WTC11 (cell line): ENCODE data around the gene CLDND2. TPM values are rescaled to one million over a fixed set of nuclear protein-coding genes. Genes with fewer than 3 reads are reported as not detected.

Source experiments
- ATAC-seq: fragments of 200-7000 bp; cut with Tn5 transposase; 2 replicates; pipeline ENCODE4 v1.10.0; 2021; ENCODE audit warnings: mild to moderate bottlenecking, moderate library complexity
- CTCF ChIA-PET: fragments of 300-600 bp; sonication (Branson Sonifier 250); formaldehyde crosslinking; loops from one replicate; lab custom pipeline; 2021; ENCODE audit warnings: antibody characterized with exemption; lab: Charles Lee
- POLR2A ChIA-PET: fragments of 350-600 bp; sonication (Branson Sonifier 250); formaldehyde crosslinking; loops from one replicate; lab custom pipeline; 2021; ENCODE audit warnings: antibody characterized with exemption; lab: Charles Lee
- DNase-seq: peaks from one replicate; pipeline ENCODE4 v3.0.0; 2021; ENCODE audit warnings: low spot score
- H3K27ac Mint-ChIP-seq: 2 replicates; pipeline ENCODE4 v1.8.0; 2021; ENCODE audit warnings: mixed read lengths
- H3K27me3 Mint-ChIP-seq: 2 replicates; pipeline ENCODE4 v1.8.0; 2021; ENCODE audit warnings: low read depth, mild to moderate bottlenecking, moderate library complexity, mixed read lengths
- H3K36me3 Mint-ChIP-seq: 2 replicates; pipeline ENCODE4 v1.8.0; 2021; ENCODE audit warnings: mixed read lengths
- H3K4me1 Mint-ChIP-seq: 2 replicates; pipeline ENCODE4 v1.8.0; 2022; ENCODE audit warnings: mixed read lengths
- H3K4me3 Mint-ChIP-seq: 2 replicates; pipeline ENCODE4 v1.8.0; 2021; ENCODE audit warnings: mild to moderate bottlenecking, moderate library complexity, mixed read lengths
- H3K9me3 Mint-ChIP-seq: 2 replicates; pipeline ENCODE4 v1.8.0; 2021; ENCODE audit warnings: mixed read lengths
- EMX1 ChIP-seq: fragments of 250-450 bp; sonication (Bioruptor Pico); IDR thresholded peaks from 2 replicates; pipeline ENCODE4 v1.8.0; 2021; ENCODE audit warnings: mild to moderate bottlenecking
- FOXP1 ChIP-seq: sonication (generic); formaldehyde crosslinking; IDR thresholded peaks from 2 replicates; pipeline ENCODE4 v1.8.0; 2022; ENCODE audit warnings: missing genetic modification reagents, mild to moderate bottlenecking, moderate library complexity, borderline replicate concordance
- GRHL2 ChIP-seq: fragments of 250-450 bp; sonication (Bioruptor Pico); IDR thresholded peaks from 2 replicates; pipeline ENCODE4 v1.8.0; 2022; ENCODE audit warnings: mild to moderate bottlenecking, moderate library complexity; ENCODE audit not compliant: insufficient replicate concordance, severe bottlenecking
- HMGA2 ChIP-seq: fragments of 250-450 bp; sonication (Bioruptor Pico); IDR thresholded peaks from 2 replicates; pipeline ENCODE4 v1.4.0; 2021; ENCODE audit warnings: mild to moderate bottlenecking, moderate library complexity
- IRF2 ChIP-seq: sonication (generic); formaldehyde crosslinking; IDR thresholded peaks from 2 replicates; pipeline ENCODE4 v1.8.0; 2022; ENCODE audit warnings: low read depth, missing genetic modification reagents, borderline replicate concordance
- JUN ChIP-seq: sonication (generic); formaldehyde crosslinking; IDR thresholded peaks from 2 replicates; pipeline ENCODE4 v1.8.0; 2023; ENCODE audit warnings: mild to moderate bottlenecking, missing genetic modification reagents
- KAT7 ChIP-seq: sonication (generic); formaldehyde crosslinking; IDR thresholded peaks from 2 replicates; pipeline ENCODE4 v1.8.1; 2023; ENCODE audit warnings: missing genetic modification reagents, mild to moderate bottlenecking, borderline replicate concordance
- NFATC4 ChIP-seq: fragments of 250-450 bp; sonication (Bioruptor Pico); IDR thresholded peaks from 2 replicates; pipeline ENCODE4 v1.9.0; 2021; ENCODE audit warnings: mild to moderate bottlenecking
- NFE2L1 ChIP-seq: sonication (generic); formaldehyde crosslinking; IDR thresholded peaks from 2 replicates; pipeline ENCODE4 v1.8.1; 2023; ENCODE audit warnings: missing genetic modification reagents
- SMAD4 ChIP-seq: sonication (generic); formaldehyde crosslinking; IDR thresholded peaks from 2 replicates; pipeline ENCODE4 v1.8.0; 2022; ENCODE audit warnings: mild to moderate bottlenecking, missing genetic modification reagents
- TEAD1 ChIP-seq: sonication (generic); formaldehyde crosslinking; IDR thresholded peaks from 2 replicates; pipeline ENCODE4 v1.8.0; 2022; ENCODE audit warnings: mild to moderate bottlenecking, missing genetic modification reagents
- ZNF396 ChIP-seq: fragments of 250-450 bp; sonication (Bioruptor Pico); IDR thresholded peaks from 2 replicates; pipeline ENCODE4 v1.8.0; 2021; ENCODE audit warnings: mild to moderate bottlenecking, moderate library complexity, borderline replicate concordance
- ZNF416 ChIP-seq: fragments of 250-450 bp; sonication (Bioruptor Pico); IDR thresholded peaks from 2 replicates; pipeline ENCODE4 v1.9.0; 2021; ENCODE audit warnings: mild to moderate bottlenecking, inconsistent platforms
- ZNF423 ChIP-seq: fragments of 250-450 bp; sonication (Bioruptor Pico); IDR thresholded peaks from 2 replicates; pipeline ENCODE4 v2.1.2; 2022; ENCODE audit warnings: mild to moderate bottlenecking, moderate library complexity
- total RNA-seq: library from RNA; stranded (reverse); gene quantifications from 3 replicates; pipeline ENCODE4 v1.2.3, GENCODE V29; 2021
- TF ChIP-seq, protein P1 (sequence below): fragments of 250-450 bp; sonication (Bioruptor Pico); IDR thresholded peaks from 2 replicates; pipeline ENCODE4 v2.1.2; 2022; ENCODE audit warnings: mild to moderate bottlenecking, moderate library complexity
- TF ChIP-seq, protein P2 (sequence below): sonication (generic); formaldehyde crosslinking; conservative IDR thresholded peaks from 2 replicates; pipeline ENCODE4 v1.8.1; 2023; ENCODE audit warnings: mild to moderate bottlenecking, low read depth, missing genetic modification reagents, moderate library complexity
- TF ChIP-seq, protein P3 (sequence below): sonication (generic); formaldehyde crosslinking; IDR thresholded peaks from 2 replicates; pipeline ENCODE4 v1.8.0; 2023; ENCODE audit warnings: missing genetic modification reagents, mild to moderate bottlenecking, borderline replicate concordance
- TF ChIP-seq, protein P4 (sequence below): sonication (generic); formaldehyde crosslinking; IDR thresholded peaks from 2 replicates; pipeline ENCODE4 v1.8.1; 2023; ENCODE audit warnings: mild to moderate bottlenecking, missing genetic modification reagents, moderate library complexity
- TF ChIP-seq, protein P5 (sequence below): sonication (generic); formaldehyde crosslinking; IDR thresholded peaks from 2 replicates; pipeline ENCODE4 v1.8.1; 2023; ENCODE audit warnings: mild to moderate bottlenecking, missing genetic modification reagents

The CLDND2 gene
- total RNA-seq, 1 experiment from 2014 or later = 1.7 TPM

DNA sequence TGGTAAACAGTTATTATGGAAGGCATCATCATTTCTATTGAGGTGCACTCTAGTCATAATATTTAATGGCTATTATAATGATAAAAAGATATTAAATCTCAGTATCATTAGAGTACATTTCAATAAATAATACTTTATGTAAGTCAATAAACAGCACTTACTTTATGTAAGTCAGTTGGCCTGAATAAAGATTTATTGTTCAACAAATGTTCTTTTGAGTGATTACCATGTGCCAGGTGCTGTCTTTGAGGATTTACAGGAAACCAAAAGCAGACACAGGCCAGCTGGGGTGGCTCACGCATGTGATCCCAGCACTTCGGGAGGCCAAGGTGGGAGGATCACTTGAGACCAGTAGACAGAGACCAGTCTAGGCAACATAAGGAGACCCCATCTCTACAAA lies 8.6 kb upstream of the CLDND2 start:
- TF ChIP-seq, protein P1, sequence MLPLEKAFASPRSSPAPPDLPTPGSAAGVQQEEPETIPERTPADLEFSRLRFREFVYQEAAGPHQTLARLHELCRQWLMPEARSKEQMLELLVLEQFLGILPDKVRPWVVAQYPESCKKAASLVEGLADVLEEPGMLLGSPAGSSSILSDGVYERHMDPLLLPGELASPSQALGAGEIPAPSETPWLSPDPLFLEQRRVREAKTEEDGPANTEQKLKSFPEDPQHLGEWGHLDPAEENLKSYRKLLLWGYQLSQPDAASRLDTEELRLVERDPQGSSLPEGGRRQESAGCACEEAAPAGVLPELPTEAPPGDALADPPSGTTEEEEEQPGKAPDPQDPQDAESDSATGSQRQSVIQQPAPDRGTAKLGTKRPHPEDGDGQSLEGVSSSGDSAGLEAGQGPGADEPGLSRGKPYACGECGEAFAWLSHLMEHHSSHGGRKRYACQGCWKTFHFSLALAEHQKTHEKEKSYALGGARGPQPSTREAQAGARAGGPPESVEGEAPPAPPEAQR (CRISPR knock-in tag) = no peak
- TF ChIP-seq NFE2L1 (no peak), SMAD4 (CRISPR knock-in tag) (no peak), EMX1 (no peak), ZNF396 (CRISPR knock-in tag) (no peak), HMGA2 (CRISPR knock-in tag) (no peak), JUN (CRISPR knock-in tag) (no peak), IRF2 (CRISPR knock-in tag) (no peak), NFATC4 (CRISPR knock-in tag) (no peak)
- TF ChIP-seq, protein P2, sequence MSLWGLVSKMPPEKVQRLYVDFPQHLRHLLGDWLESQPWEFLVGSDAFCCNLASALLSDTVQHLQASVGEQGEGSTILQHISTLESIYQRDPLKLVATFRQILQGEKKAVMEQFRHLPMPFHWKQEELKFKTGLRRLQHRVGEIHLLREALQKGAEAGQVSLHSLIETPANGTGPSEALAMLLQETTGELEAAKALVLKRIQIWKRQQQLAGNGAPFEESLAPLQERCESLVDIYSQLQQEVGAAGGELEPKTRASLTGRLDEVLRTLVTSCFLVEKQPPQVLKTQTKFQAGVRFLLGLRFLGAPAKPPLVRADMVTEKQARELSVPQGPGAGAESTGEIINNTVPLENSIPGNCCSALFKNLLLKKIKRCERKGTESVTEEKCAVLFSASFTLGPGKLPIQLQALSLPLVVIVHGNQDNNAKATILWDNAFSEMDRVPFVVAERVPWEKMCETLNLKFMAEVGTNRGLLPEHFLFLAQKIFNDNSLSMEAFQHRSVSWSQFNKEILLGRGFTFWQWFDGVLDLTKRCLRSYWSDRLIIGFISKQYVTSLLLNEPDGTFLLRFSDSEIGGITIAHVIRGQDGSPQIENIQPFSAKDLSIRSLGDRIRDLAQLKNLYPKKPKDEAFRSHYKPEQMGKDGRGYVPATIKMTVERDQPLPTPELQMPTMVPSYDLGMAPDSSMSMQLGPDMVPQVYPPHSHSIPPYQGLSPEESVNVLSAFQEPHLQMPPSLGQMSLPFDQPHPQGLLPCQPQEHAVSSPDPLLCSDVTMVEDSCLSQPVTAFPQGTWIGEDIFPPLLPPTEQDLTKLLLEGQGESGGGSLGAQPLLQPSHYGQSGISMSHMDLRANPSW (CRISPR knock-in tag) = no peak
- TF ChIP-seq, protein P3, sequence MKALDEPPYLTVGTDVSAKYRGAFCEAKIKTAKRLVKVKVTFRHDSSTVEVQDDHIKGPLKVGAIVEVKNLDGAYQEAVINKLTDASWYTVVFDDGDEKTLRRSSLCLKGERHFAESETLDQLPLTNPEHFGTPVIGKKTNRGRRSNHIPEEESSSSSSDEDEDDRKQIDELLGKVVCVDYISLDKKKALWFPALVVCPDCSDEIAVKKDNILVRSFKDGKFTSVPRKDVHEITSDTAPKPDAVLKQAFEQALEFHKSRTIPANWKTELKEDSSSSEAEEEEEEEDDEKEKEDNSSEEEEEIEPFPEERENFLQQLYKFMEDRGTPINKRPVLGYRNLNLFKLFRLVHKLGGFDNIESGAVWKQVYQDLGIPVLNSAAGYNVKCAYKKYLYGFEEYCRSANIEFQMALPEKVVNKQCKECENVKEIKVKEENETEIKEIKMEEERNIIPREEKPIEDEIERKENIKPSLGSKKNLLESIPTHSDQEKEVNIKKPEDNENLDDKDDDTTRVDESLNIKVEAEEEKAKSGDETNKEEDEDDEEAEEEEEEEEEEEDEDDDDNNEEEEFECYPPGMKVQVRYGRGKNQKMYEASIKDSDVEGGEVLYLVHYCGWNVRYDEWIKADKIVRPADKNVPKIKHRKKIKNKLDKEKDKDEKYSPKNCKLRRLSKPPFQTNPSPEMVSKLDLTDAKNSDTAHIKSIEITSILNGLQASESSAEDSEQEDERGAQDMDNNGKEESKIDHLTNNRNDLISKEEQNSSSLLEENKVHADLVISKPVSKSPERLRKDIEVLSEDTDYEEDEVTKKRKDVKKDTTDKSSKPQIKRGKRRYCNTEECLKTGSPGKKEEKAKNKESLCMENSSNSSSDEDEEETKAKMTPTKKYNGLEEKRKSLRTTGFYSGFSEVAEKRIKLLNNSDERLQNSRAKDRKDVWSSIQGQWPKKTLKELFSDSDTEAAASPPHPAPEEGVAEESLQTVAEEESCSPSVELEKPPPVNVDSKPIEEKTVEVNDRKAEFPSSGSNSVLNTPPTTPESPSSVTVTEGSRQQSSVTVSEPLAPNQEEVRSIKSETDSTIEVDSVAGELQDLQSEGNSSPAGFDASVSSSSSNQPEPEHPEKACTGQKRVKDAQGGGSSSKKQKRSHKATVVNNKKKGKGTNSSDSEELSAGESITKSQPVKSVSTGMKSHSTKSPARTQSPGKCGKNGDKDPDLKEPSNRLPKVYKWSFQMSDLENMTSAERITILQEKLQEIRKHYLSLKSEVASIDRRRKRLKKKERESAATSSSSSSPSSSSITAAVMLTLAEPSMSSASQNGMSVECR = no peak
- DNase-seq = no peak
- peaks cover 23% of the 10 kb centered on the region for H3K9me3 Mint-ChIP-seq
- ChIA-PET CTCF (no interaction called here), POLR2A (no interaction called here)
- H3K27ac Mint-ChIP-seq = no peak overlapping the region
- peaks cover 3% of the 10 kb centered on the region for H3K4me1 Mint-ChIP-seq
- peaks cover 22% of the 10 kb centered on the region for H3K27me3 Mint-ChIP-seq
- peaks cover 7% of the 10 kb centered on the region; the same call in 1 of the 2 replicates for H3K36me3 Mint-ChIP-seq
- H3K4me3 Mint-ChIP-seq = no peak overlapping the region
- ATAC-seq = no peak

DNA sequence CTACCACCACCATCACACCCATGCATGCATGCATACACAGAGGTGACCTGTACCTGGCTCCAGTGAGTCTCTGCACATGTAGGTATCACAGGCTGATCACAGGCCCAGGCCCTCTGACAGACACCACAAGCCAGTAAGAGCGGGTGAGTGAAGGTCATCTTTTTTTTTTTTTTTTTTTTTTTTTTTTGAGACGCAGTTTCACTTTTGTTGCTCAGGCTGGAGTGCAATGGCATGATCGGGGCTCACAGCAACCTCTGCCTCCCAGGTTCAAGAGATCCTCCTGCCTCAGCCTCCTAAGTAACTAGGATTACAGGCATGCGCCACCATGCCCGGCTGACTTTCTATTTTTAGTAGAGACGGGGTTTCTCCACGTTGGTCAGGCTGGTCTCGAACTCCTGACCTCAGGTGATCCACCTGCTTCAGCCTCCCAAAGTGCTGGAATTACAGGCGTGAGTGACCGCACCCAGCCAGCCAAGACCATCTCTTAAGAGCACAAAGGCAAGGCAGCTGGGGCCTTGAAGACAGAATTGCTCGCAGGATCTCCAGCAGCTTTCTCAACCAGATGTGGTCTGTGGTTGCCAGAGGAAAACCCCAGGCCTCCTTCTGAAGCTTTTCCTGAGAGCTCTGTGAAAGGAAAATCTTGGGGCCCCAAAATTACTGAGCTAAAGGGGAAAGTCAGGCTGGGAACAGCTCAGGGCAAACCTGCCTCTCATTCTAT lies 6.9 kb upstream of the CLDND2 start:
- DNase-seq (no peak), ATAC-seq (no peak)
- CTCF ChIA-PET = interaction anchor here (1.5 kb wide), 1 partner anchor 15 kb away, joined by 4 read pairs; the partner anchor contains the start of gene C19orf84
- H3K4me3 Mint-ChIP-seq = no peak overlapping the region
- POLR2A ChIA-PET = no interaction called here
- peaks cover 3% of the 10 kb centered on the region for H3K4me1 Mint-ChIP-seq
- H3K36me3 Mint-ChIP-seq = no peaks in the 10 kb centered on the region
- peaks cover 7% of the 10 kb centered on the region for H3K9me3 Mint-ChIP-seq
- H3K27ac Mint-ChIP-seq = peak overlapping the region; percentile 79; the same call in 1 of the 2 replicates
- H3K27me3 Mint-ChIP-seq = peaks cover 30% of the 10 kb centered on the region
- TF ChIP-seq ZNF423 (CRISPR knock-in tag) = no peak
- TF ChIP-seq TEAD1 (CRISPR knock-in tag) = no peak
- TF ChIP-seq KAT7 (CRISPR knock-in tag) = no peak
- TF ChIP-seq, protein P1 (CRISPR knock-in tag) = no peak
- no peak for TF ChIP-seq FOXP1
- TF ChIP-seq ZNF416 (CRISPR knock-in tag) = no peak
- TF ChIP-seq, protein P4, sequence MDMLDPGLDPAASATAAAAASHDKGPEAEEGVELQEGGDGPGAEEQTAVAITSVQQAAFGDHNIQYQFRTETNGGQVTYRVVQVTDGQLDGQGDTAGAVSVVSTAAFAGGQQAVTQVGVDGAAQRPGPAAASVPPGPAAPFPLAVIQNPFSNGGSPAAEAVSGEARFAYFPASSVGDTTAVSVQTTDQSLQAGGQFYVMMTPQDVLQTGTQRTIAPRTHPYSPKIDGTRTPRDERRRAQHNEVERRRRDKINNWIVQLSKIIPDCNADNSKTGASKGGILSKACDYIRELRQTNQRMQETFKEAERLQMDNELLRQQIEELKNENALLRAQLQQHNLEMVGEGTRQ (CRISPR knock-in tag) = no peak
- no peak for TF ChIP-seq GRHL2
- no peak for TF ChIP-seq SMAD4 (CRISPR knock-in tag)
- TF ChIP-seq, protein P5, sequence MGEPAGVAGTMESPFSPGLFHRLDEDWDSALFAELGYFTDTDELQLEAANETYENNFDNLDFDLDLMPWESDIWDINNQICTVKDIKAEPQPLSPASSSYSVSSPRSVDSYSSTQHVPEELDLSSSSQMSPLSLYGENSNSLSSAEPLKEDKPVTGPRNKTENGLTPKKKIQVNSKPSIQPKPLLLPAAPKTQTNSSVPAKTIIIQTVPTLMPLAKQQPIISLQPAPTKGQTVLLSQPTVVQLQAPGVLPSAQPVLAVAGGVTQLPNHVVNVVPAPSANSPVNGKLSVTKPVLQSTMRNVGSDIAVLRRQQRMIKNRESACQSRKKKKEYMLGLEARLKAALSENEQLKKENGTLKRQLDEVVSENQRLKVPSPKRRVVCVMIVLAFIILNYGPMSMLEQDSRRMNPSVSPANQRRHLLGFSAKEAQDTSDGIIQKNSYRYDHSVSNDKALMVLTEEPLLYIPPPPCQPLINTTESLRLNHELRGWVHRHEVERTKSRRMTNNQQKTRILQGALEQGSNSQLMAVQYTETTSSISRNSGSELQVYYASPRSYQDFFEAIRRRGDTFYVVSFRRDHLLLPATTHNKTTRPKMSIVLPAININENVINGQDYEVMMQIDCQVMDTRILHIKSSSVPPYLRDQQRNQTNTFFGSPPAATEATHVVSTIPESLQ (CRISPR knock-in tag) = no peak
